WTC11 (cell line): ENCODE results near the gene PDE11A. TPM values are rescaled to one million over a fixed set of nuclear protein-coding genes. Genes with fewer than 3 reads are reported as not detected.

Source experiments
- ATAC-seq: fragments of 200-7000 bp; cut with Tn5 transposase; 2 replicates; pipeline ENCODE4 v1.10.0; 2021; ENCODE audit warnings: mild to moderate bottlenecking, moderate library complexity
- CTCF ChIA-PET: fragments of 300-600 bp; sonication (Branson Sonifier 250); formaldehyde crosslinking; loops from one replicate; lab custom pipeline; 2021; ENCODE audit warnings: antibody characterized with exemption; lab: Charles Lee
- POLR2A ChIA-PET: fragments of 350-600 bp; sonication (Branson Sonifier 250); formaldehyde crosslinking; loops from one replicate; lab custom pipeline; 2021; ENCODE audit warnings: antibody characterized with exemption; lab: Charles Lee
- DNase-seq: peaks from one replicate; pipeline ENCODE4 v3.0.0; 2021; ENCODE audit warnings: low spot score
- H3K27ac Mint-ChIP-seq: 2 replicates; pipeline ENCODE4 v1.8.0; 2021; ENCODE audit warnings: mixed read lengths
- H3K27me3 Mint-ChIP-seq: 2 replicates; pipeline ENCODE4 v1.8.0; 2021; ENCODE audit warnings: low read depth, mild to moderate bottlenecking, moderate library complexity, mixed read lengths
- H3K36me3 Mint-ChIP-seq: 2 replicates; pipeline ENCODE4 v1.8.0; 2021; ENCODE audit warnings: mixed read lengths
- H3K4me1 Mint-ChIP-seq: 2 replicates; pipeline ENCODE4 v1.8.0; 2022; ENCODE audit warnings: mixed read lengths
- H3K4me3 Mint-ChIP-seq: 2 replicates; pipeline ENCODE4 v1.8.0; 2021; ENCODE audit warnings: mild to moderate bottlenecking, moderate library complexity, mixed read lengths
- H3K9me3 Mint-ChIP-seq: 2 replicates; pipeline ENCODE4 v1.8.0; 2021; ENCODE audit warnings: mixed read lengths
- CTCF ChIP-seq: fragments of 200-600 bp; IDR thresholded peaks from 2 replicates; pipeline ENCODE4 v1.8.0; 2022; ENCODE audit warnings: antibody characterized with exemption
- FOXK1 ChIP-seq: sonication (generic); formaldehyde crosslinking; IDR thresholded peaks from 2 replicates; pipeline ENCODE4 v1.8.0; 2022; ENCODE audit warnings: mild to moderate bottlenecking, moderate library complexity, missing genetic modification reagents
- FOXP4 ChIP-seq: sonication (generic); formaldehyde crosslinking; IDR thresholded peaks from 2 replicates; pipeline ENCODE4 v1.8.0; 2022; ENCODE audit warnings: mild to moderate bottlenecking, missing genetic modification reagents
- IRF2 ChIP-seq: sonication (generic); formaldehyde crosslinking; IDR thresholded peaks from 2 replicates; pipeline ENCODE4 v1.8.0; 2022; ENCODE audit warnings: low read depth, missing genetic modification reagents, borderline replicate concordance
- JUN ChIP-seq: sonication (generic); formaldehyde crosslinking; IDR thresholded peaks from 2 replicates; pipeline ENCODE4 v1.8.0; 2023; ENCODE audit warnings: mild to moderate bottlenecking, missing genetic modification reagents
- MYBL2 ChIP-seq: sonication (generic); formaldehyde crosslinking; IDR thresholded peaks from 2 replicates; pipeline ENCODE4 v1.8.1; 2023; ENCODE audit warnings: mild to moderate bottlenecking, moderate library complexity, missing genetic modification reagents
- NR1H2 ChIP-seq: sonication (generic); formaldehyde crosslinking; IDR thresholded peaks from 2 replicates; pipeline ENCODE4 v1.9.0; 2021; ENCODE audit warnings: mild to moderate bottlenecking, moderate library complexity, missing genetic modification reagents
- NR3C1 ChIP-seq: sonication (generic); formaldehyde crosslinking; conservative IDR thresholded peaks from 2 replicates; pipeline ENCODE4 v1.8.1; 2023; ENCODE audit warnings: low read depth, mild to moderate bottlenecking, missing genetic modification reagents
- TEAD1 ChIP-seq: sonication (generic); formaldehyde crosslinking; IDR thresholded peaks from 2 replicates; pipeline ENCODE4 v1.8.0; 2022; ENCODE audit warnings: mild to moderate bottlenecking, missing genetic modification reagents
- TEAD4 ChIP-seq: sonication (generic); formaldehyde crosslinking; IDR thresholded peaks from 2 replicates; pipeline ENCODE4 v1.8.0; 2022; ENCODE audit warnings: mild to moderate bottlenecking, missing genetic modification reagents
- USF2 ChIP-seq: sonication (generic); formaldehyde crosslinking; IDR thresholded peaks from 2 replicates; pipeline ENCODE4 v1.8.1; 2023; ENCODE audit warnings: mild to moderate bottlenecking, missing genetic modification reagents, moderate library complexity
- ZNF281 ChIP-seq: sonication (generic); formaldehyde crosslinking; IDR thresholded peaks from 2 replicates; pipeline ENCODE4 v1.8.0; 2023; ENCODE audit warnings: mild to moderate bottlenecking, missing genetic modification reagents
- total RNA-seq: library from RNA; stranded (reverse); gene quantifications from 3 replicates; pipeline ENCODE4 v1.2.3, GENCODE V29; 2021
- TF ChIP-seq, protein P1 (sequence below): sonication (generic); formaldehyde crosslinking; IDR thresholded peaks from 2 replicates; pipeline ENCODE4 v1.8.1; 2022; ENCODE audit warnings: mild to moderate bottlenecking, missing genetic modification reagents, moderate library complexity, borderline replicate concordance
- TF ChIP-seq, protein P2 (sequence below): fragments of 250-450 bp; sonication (Bioruptor Pico); conservative IDR thresholded peaks from 2 replicates; pipeline ENCODE4 v1.9.0; 2021; ENCODE audit warnings: mild to moderate bottlenecking

Gene PDE11A
- total RNA-seq, 1 experiment from 2014 or later, result 0.13 TPM

GRCh38 chr2:177808984-177809809, 263.4 kb downstream of the PDE11A start (continued):
- TF ChIP-seq, protein P1, sequence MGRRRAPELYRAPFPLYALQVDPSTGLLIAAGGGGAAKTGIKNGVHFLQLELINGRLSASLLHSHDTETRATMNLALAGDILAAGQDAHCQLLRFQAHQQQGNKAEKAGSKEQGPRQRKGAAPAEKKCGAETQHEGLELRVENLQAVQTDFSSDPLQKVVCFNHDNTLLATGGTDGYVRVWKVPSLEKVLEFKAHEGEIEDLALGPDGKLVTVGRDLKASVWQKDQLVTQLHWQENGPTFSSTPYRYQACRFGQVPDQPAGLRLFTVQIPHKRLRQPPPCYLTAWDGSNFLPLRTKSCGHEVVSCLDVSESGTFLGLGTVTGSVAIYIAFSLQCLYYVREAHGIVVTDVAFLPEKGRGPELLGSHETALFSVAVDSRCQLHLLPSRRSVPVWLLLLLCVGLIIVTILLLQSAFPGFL (CRISPR knock-in tag), result no peak
- TF ChIP-seq JUN (no peak), FOXP4 (CRISPR knock-in tag) (no peak), IRF2 (CRISPR knock-in tag) (no peak), NR1H2 (CRISPR knock-in tag) (no peak), MYBL2 (CRISPR knock-in tag) (no peak)

DNA sequence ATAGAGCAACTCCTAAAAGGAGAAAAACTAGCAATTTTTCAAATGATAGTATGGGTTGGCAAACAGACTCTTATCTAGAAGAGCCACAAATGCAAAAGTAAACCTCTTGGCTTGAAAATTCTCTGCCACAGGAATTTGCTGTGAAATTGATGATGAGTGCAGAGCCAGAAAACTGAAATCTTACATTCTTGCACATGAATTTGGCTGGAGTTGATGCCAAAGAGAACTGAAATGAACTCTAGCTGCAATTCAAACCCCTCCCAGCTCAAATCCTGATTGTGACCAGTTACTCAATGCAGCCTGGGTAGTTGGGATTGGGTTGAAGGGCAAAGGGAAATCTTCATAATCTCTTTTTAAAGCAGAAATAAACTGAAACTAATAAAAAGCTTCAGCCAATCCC, 266.6 kb downstream of the PDE11A start:
- H3K36me3 Mint-ChIP-seq, result no peaks in the 10 kb centered on the region
- no peaks in the 10 kb centered on the region; the same call in 1 of the 2 replicates for H3K27me3 Mint-ChIP-seq
- no peak for DNase-seq
- ATAC-seq, result no peak
- no peak overlapping the region for H3K4me3 Mint-ChIP-seq
- H3K27ac Mint-ChIP-seq, result no peak overlapping the region
- TF ChIP-seq NR1H2 (CRISPR knock-in tag) (no peak), TEAD1 (CRISPR knock-in tag) (no peak), FOXK1 (CRISPR knock-in tag) (no peak), TEAD4 (CRISPR knock-in tag) (no peak), MYBL2 (CRISPR knock-in tag) (no peak), NR3C1 (CRISPR knock-in tag) (no peak), USF2 (CRISPR knock-in tag) (no peak)
- TF ChIP-seq, protein P2, sequence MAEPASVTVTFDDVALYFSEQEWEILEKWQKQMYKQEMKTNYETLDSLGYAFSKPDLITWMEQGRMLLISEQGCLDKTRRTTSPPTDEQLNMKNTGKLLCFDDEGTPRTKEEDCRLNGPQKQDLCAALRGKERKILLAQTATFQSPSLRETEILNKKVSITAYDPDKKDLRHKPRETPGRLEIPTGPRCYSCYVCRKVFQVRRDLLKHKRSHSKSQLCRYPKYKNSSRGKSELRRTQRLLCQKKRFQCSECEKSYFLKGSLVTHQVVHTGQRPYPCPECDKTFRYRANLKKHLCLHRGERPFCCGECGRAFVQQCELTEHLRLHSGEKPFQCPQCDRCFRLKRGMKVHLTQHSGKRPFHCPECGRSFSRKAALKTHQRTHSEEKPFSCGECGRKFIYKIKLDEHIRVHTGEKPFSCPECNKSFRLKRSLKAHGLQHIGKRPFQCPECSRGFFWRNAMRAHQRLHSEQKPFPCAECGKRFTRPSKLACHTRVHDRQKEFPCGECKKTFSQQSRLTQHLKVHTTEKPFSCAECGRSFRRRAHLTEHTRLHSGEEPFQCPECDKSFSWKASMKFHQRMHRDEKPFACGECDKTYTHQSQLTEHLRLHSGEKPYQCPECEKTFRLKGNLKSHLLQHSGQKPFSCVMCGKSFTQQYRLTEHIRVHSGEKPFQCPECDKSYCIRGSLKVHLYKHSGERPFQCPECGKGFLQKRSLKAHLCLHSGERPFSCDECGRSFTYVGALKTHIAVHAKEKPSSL (CRISPR knock-in tag), result no peak
- peaks cover 14% of the 10 kb centered on the region for H3K9me3 Mint-ChIP-seq
- POLR2A ChIA-PET, result no interaction called here
- CTCF ChIA-PET, result no interaction called here
- H3K4me1 Mint-ChIP-seq, result no peaks in the 10 kb centered on the region

DNA sequence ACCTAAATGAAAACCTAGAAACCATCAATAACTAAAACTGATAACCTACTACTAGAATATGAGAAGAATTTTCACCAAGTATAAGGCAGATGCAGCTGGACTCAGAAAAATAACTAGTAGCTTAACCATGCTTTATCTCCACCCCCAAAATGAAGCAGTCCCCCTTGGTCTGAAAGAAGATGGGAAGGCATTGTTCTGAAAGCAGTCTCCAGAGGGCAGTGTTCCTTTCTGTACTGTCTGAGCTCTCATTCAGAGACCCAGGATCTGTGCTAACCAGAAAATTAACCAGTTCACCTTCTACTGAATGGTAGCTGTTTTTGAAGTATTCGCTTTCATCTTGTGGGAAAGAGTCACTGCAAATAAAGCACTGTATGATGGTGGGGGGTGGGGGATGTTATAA, 273.0 kb downstream of the PDE11A start:
- H3K4me1 Mint-ChIP-seq, result peaks cover 22% of the 10 kb centered on the region
- TF ChIP-seq ZNF281 (CRISPR knock-in tag) (no peak), CTCF (peak; percentile 39; the same call in 1 of the 2 replicates)
- ATAC-seq (peak; percentile 95), DNase-seq (peak; percentile 22)
- ChIA-PET CTCF (interaction anchor here (0.6 to 1.6 kb wide), 24 partner anchors 10 to 313 kb away, joined by 3 to 17 read pairs (median 4); partner anchors contain the start of gene RBM45), POLR2A (no interaction called here)
- H3K4me3 Mint-ChIP-seq, result no peak overlapping the region
- no peak overlapping the region for H3K27ac Mint-ChIP-seq
- H3K27me3 Mint-ChIP-seq, result no peaks in the 10 kb centered on the region
- no peaks in the 10 kb centered on the region for H3K36me3 Mint-ChIP-seq
- H3K9me3 Mint-ChIP-seq, result no peaks in the 10 kb centered on the region
